Mesodermal cell (in vitro differentiated cells): ENCODE results near the gene CHMP1B.
A peak's percentile ranks its signal among the peaks of the same experiment; 100 is the strongest.
"Not testable (repeated sequence)": the region's sequence is repeated elsewhere in the genome, so short reads cannot be mapped to it uniquely, and the experiment has no call there.

Source experiments
- H3K27ac ChIP-seq: 2 replicates; pipeline ENCODE4 v1.7.0; 2013; ENCODE audit warnings: mild to moderate bottlenecking, low read depth, low read length, moderate library complexity; ENCODE audit not compliant: severe bottlenecking
- H3K36me3 ChIP-seq: 2 replicates; pipeline ENCODE4 v1.7.1; 2013; ENCODE audit warnings: mild to moderate bottlenecking, low read length, moderate library complexity; ENCODE audit not compliant: control insufficient read depth, insufficient read depth
- H3K4me1 ChIP-seq: one replicate; pipeline ENCODE4 v1.7.1; 2013; ENCODE audit warnings: mild to moderate bottlenecking, low read length; ENCODE audit not compliant: insufficient read depth, control insufficient read depth, poor library complexity, severe bottlenecking
- H3K4me3 ChIP-seq: 2 replicates; pipeline ENCODE4 v1.7.0; 2013; ENCODE audit warnings: low read length, control low read depth, mild to moderate bottlenecking; ENCODE audit not compliant: insufficient read depth, poor library complexity, severe bottlenecking; ENCODE audit errors: extremely low read depth
- H3K9me3 ChIP-seq: 2 replicates; pipeline ENCODE4 v1.7.1; 2013; ENCODE audit warnings: mild to moderate bottlenecking, low read length, moderate library complexity; ENCODE audit not compliant: control insufficient read depth
- WGBS, 2 experiments: methylation state at CpG; one replicate each; pipeline ENCODE4 v1.1.5; 2013; ENCODE audit warnings: missing lambda C conversion rate in 2 of 2; ENCODE audit not compliant: insufficient coverage in 2 of 2; 5-methylcytosine and 5-hydroxymethylcytosine counted together

CHMP1B gene

DNA sequence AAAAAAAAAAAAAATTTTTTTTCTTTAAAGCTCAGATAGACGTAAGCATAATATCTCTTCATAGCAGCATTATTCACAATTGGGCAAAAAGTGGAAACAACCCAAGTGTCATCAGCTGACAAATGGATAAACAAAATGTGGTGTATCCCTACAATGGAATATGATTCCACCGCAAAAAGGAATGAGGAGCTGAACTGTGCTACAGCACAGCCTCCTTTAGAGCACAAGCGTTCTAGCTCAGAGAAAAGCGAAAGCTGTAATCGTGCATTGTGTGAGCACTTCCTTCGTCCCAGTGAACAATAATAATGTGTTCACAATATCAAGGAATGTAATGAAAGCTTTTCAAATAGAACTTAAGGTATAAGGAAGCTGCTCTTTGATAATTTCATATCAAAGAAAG, 11.7 kb upstream of the CHMP1B start:
- no peaks in the 10 kb centered on the region for H3K36me3 ChIP-seq
- no peak overlapping the region for H3K27ac ChIP-seq
- no peak overlapping the region for H3K4me3 ChIP-seq
- no peaks in the 10 kb centered on the region for H3K9me3 ChIP-seq
- no peaks in the 10 kb centered on the region for H3K4me1 ChIP-seq
- WGBS, 2 experiments, result 80 to 90% methylated on average over 1 to 4 of the region's 6 CpGs

DNA sequence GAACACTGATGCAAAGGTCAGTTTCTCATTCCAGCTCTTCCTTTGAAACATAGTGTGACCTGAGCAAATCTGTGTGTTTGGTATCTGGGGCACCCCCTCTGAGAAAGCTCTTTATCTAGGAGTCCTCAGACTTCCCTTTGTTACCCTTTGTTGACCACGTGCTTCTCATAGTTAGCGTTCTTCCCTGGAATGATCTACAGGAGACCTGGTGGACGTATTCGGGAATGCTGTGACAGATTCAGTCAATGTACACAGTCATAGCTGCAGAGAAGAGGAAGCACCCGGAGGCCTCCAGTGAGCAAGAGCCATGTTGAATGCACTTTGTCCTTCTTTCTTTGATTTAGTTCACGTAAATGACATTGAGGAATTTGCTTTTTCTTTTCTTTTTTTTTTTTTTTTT, 10.7 kb upstream of the CHMP1B start:
- WGBS, 2 experiments, result 65 to 80% methylated on average over 5 to 6 of the region's 6 CpGs
- no peak overlapping the region for H3K4me3 ChIP-seq
- no peak overlapping the region for H3K27ac ChIP-seq
- H3K4me1 ChIP-seq, result no peaks in the 10 kb centered on the region
- H3K36me3 ChIP-seq, result no peaks in the 10 kb centered on the region
- no peaks in the 10 kb centered on the region for H3K9me3 ChIP-seq

DNA sequence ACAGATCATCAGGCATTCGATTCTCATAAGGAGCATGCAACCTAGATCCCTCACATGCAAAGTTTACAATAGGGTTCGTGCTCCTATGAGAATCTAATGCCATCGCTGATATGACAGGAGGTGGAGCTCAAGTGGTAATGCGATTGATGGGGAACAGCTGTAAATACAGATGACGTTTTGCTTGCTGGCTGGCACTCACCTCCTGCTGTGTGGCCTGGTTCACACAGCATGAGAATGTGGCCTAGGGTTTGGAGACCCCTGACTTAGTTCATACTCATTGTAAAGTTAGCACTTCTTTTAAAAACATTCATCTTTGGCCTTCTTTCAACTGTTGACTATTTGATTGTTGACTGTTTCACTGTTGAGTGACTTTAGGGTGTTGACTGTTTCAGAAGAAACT, 8.7 kb upstream of the CHMP1B start:
- no peaks in the 10 kb centered on the region for H3K4me1 ChIP-seq
- WGBS, 2 experiments, result 68 to 81% methylated on average over 3 of the region's 5 CpGs
- no peak overlapping the region for H3K4me3 ChIP-seq
- H3K9me3 ChIP-seq, result no peaks in the 10 kb centered on the region
- no peaks in the 10 kb centered on the region for H3K36me3 ChIP-seq
- no peak overlapping the region for H3K27ac ChIP-seq

DNA sequence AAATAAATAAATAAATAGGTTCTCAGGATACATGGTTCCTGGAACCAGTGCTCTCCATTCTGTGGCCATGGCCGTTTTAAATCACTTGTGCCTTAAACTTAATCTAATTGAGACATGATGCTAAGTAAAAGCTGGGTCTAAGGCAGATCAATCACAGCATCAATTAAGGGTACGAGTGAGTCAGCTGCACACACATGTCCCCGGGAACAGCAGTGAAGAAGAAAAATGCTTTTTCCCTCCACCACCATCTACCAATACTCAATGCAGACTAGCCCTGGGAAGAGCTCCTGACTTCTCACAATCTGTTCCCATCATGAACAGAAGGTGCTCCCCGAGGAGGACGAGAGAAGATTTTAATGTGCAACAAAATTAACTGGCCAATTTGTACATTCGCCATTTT, 6.8 kb upstream of the CHMP1B start:
- no peak overlapping the region for H3K27ac ChIP-seq

DNA sequence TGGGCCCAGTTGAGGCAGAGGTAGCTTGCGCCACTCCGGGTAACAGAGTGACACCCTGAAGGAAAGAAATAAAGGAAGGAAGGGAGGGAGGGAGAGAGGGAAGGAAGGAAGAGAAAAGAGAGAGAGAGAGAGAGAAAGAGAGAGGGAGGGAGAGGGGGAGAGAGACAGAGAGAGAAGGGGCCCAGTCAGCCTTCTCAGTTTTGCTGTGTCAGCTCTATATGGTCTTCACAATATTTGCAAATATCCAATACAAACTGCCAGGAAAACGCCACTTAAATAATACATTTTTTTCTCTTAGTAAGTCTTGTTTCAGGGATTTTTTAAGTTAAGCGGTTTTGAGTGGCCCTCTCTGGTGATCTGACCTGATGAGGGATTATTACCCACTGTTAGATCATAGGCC, 5.6 kb upstream of the CHMP1B start:
- H3K27ac ChIP-seq, result no peak overlapping the region
- H3K9me3 ChIP-seq, result no peaks in the 10 kb centered on the region
- H3K4me3 ChIP-seq, result no peak overlapping the region
- 100% methylated on average over 2 of the region's 4 CpGs; no CpG with 5 or more reads in 1 of the 2 experiments for WGBS, 2 experiments
- no peaks in the 10 kb centered on the region for H3K36me3 ChIP-seq
- peaks cover 8% of the 10 kb centered on the region for H3K4me1 ChIP-seq

More for the DNA sequence above, 6.8 kb upstream of the CHMP1B start:
- Histone ChIP-seq H3K4me3 (no peak overlapping the region), H3K36me3 (no peaks in the 10 kb centered on the region), H3K9me3 (no peaks in the 10 kb centered on the region), H3K4me1 (no peaks in the 10 kb centered on the region)
- WGBS, 2 experiments, result 91 to 97% methylated on average over 3 to 4 of the region's 6 CpGs

DNA sequence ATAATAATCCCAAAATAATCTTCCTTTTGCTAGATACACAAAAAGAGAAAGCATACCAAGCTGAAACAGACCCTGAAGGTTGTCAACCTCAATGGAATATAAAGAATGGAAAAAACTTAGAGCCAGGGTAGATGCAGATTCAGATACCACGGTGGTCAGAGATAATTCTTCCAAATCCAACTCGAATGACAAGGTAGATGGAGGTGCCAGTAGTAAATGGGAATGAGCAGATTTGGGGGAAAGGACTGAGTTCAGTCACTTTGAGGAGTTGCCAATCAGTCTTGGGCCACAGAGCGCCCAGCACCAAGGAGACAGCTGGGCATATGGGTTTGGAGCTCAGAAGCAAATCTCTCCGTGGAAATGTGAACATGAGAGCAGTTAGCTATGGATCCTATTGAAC, 3.4 kb upstream of the CHMP1B start:
- WGBS, 2 experiments, result 92 to 93% methylated on average over 4 of the region's 4 CpGs
- no peaks in the 10 kb centered on the region for H3K36me3 ChIP-seq
- no peak overlapping the region for H3K27ac ChIP-seq
- H3K9me3 ChIP-seq, result no peaks in the 10 kb centered on the region
- no peak overlapping the region for H3K4me3 ChIP-seq
- peaks cover 9% of the 10 kb centered on the region for H3K4me1 ChIP-seq

DNA sequence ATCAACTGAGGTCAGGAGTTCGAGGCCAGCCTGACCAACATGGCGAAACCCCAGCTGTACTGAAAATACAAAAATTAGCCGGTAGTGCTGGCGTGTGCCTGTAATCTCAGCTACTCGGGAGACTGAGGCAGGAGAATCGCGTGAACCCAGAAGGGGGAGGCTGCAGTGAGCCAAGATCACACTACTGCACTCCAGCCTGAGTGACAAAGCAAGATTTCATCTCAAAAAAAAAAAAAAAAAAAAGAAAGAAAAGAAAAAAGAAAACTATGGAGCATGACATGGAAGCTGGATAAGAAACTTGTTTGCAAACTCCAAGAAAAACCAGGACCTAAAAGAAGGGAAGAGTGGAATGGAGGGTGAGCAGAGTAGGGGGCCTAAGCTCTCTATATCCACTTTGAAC, 1.9 kb upstream of the CHMP1B start:
- H3K36me3 ChIP-seq, result peaks cover 5% of the 10 kb centered on the region
- peaks cover 16% of the 10 kb centered on the region for H3K4me1 ChIP-seq
- WGBS, 2 experiments, result 96 to 99% methylated on average over 5 to 7 of the region's 7 CpGs
- no peak overlapping the region for H3K4me3 ChIP-seq
- no peaks in the 10 kb centered on the region for H3K9me3 ChIP-seq
- H3K27ac ChIP-seq, result no peak overlapping the region

DNA sequence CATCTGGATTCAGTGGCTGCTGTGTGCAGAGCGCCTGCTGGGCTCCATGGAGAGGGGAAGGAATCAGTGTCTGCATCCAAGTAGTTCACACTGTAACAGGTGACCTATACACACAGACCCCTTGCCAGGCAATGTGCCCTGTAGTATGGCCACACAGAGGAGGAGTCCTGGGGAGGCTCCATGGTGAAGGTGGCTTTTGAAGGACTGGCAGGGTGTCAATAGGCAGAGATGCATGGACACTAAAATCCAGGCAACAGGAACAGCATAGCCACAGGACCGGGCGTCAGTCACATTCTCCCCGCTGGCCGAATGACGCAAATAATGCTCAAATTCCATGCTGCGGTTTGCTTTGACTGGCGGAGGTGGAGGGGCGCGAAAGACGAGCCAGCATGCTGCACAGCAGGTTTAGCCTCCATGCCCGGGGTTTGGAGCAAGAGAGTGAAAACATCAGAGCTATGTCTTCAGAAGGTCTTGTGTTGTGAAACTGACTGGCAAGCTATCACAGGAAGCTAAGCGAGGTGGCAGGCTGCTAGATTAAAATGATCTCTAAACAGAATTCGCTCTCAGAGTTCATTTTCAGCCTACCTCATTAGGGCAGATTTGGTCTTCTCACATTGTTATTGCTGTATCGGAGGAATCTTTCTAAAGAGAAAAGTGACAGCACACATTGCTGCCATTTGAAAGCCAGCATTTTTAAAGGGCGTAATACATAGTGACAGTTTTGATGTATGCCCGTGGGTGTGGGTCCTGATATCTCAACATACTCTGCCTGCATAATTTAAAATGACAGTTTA, 1.2 kb upstream of the CHMP1B start:
- peaks cover 10% of the 10 kb centered on the region for H3K36me3 ChIP-seq
- 77 to 80% methylated on average over 14 of the region's 17 CpGs for WGBS, 2 experiments
- peak overlapping the region; percentile 95 for H3K27ac ChIP-seq
- H3K4me1 ChIP-seq, result peaks cover 16% of the 10 kb centered on the region
- H3K9me3 ChIP-seq, result no peaks in the 10 kb centered on the region
- H3K4me3 ChIP-seq, result no peak overlapping the region

DNA sequence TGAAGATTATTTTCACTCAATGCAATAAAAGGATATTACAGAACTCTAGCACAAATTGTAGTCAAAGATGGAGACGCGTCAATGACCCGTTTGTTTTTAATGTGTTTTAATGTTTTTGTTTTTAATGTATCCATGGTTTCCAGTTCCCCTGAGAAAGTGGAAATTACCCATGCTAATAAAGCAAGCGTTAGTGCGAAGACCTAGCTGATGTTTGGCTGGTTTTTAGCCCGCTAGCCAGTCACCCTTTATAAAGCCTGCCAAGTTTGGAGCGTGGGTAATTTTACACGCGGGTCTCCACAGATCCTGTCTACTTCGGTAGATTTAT, 430 bp upstream of the CHMP1B start:
- Histone ChIP-seq H3K36me3 (peaks cover 10% of the 10 kb centered on the region), H3K4me1 (peaks cover 18% of the 10 kb centered on the region), H3K27ac (peak overlapping the region; percentile 95), H3K9me3 (no peaks in the 10 kb centered on the region), H3K4me3 (peak overlapping the region; percentile 97)
- 13 to 24% methylated on average over 3 to 10 of the region's 10 CpGs for WGBS, 2 experiments

DNA sequence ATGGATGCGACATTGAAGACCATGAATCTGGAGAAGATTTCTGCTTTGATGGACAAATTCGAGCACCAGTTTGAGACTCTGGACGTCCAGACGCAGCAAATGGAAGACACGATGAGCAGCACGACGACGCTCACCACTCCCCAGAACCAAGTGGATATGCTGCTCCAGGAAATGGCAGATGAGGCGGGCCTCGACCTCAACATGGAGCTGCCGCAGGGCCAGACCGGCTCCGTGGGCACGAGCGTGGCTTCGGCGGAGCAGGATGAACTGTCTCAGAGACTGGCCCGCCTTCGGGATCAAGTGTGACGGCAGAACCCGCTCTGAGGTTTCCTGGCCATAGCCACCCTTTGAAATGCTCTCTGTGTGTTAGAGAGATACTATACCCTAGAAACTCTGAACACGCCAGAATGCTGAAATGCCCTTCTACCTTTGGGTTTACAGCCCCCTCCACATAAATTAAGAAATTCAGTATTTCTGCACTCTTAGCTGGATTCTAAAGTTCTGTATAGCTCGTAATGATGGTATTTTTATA, 659 bp downstream of the CHMP1B start:
- WGBS, 2 experiments, result 2% methylated on average over 19 to 21 of the region's 23 CpGs
- H3K9me3 ChIP-seq, result no peaks in the 10 kb centered on the region
- peak overlapping the region; percentile 95 for H3K27ac ChIP-seq

DNA sequence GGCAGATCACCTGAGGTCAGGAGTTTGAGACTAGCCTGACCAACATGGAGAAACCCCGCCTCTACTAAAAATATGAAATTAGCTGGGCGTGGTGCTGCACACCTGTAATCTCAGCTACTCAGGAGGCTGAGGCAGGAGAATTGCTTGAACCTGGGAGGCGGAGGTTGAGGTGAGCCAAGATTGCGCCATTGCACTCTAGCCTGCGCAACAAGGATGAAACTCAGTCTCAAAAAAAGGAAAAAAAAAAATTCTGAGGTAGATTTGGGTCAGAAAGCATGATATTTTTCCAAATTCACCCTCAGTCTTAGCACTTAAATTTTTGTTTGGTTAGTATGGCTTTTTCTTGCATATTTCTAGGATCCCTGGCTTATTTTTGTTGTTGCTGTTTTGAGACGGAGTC, 3.3 kb downstream of the CHMP1B start:
- H3K36me3 ChIP-seq, H3K9me3 ChIP-seq, H3K27ac ChIP-seq, H3K4me3 ChIP-seq: not testable (repeated sequence)
- H3K4me1 ChIP-seq, result peaks cover 47% of the 10 kb centered on the region
- 95 to 100% methylated on average over 6 of the region's 6 CpGs for WGBS, 2 experiments

More for the DNA sequence above, 659 bp downstream of the CHMP1B start:
- Histone ChIP-seq H3K4me1 (peaks cover 27% of the 10 kb centered on the region), H3K36me3 (peaks cover 10% of the 10 kb centered on the region), H3K4me3 (peak overlapping the region; percentile 97)
